ENCODE results near the gene REG4.
"Not testable (repeated sequence)": the region's sequence is repeated elsewhere in the genome, so short reads cannot be mapped to it uniquely, and the experiment has no call there.

DNA sequence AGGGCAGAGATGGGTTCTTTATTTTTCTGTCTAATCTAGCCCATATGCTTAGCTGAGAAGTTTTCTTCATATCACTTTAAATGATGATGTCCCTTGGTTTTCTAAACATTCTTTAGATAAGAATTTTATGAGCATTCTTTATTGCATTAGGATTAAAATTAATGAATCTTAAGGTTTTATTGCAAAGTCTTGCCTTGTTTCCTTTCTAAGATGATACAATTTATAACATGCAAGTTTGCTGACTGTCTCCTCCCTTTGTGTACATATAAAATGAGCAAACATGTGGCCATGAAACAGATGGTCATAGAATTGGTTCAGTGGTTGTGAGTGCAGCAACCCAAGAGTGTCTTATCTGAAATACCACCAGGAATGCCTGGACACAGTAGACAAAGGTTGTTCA, 17.7 kb upstream of the REG4 start:
- TF ChIP-seq, protein P1, sequence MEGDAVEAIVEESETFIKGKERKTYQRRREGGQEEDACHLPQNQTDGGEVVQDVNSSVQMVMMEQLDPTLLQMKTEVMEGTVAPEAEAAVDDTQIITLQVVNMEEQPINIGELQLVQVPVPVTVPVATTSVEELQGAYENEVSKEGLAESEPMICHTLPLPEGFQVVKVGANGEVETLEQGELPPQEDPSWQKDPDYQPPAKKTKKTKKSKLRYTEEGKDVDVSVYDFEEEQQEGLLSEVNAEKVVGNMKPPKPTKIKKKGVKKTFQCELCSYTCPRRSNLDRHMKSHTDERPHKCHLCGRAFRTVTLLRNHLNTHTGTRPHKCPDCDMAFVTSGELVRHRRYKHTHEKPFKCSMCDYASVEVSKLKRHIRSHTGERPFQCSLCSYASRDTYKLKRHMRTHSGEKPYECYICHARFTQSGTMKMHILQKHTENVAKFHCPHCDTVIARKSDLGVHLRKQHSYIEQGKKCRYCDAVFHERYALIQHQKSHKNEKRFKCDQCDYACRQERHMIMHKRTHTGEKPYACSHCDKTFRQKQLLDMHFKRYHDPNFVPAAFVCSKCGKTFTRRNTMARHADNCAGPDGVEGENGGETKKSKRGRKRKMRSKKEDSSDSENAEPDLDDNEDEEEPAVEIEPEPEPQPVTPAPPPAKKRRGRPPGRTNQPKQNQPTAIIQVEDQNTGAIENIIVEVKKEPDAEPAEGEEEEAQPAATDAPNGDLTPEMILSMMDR (conservative IDR thresholded peaks at IDR 0.05): not testable (repeated sequence)
- TF ChIP-seq ZFX (IDR thresholded peaks at IDR 0.05): not testable (repeated sequence)
